HG02588 (cell line): ENCODE measurements around the gene VANGL2.
"Not testable (repeated sequence)": the region's sequence is repeated elsewhere in the genome, so short reads cannot be mapped to it uniquely, and the experiment has no call there.

Source experiments
- ATAC-seq: cut with Tn5 transposase; IDR thresholded peaks from one replicate; pipeline ENCODE4 v1.9.1; 2021; ENCODE audit warnings: mild to moderate bottlenecking, moderate library complexity; ENCODE audit not compliant: unreplicated experiment

VANGL2 gene

GRCh38 chr1:160370561-160371345 lies 29.6 kb upstream of the VANGL2 start:
- ATAC-seq, result no peak

GRCh38 chr1:160371346-160371631 lies 29.1 kb upstream of the VANGL2 start:
- no peak for ATAC-seq

GRCh38 chr1:160371756-160372155 lies 28.6 kb upstream of the VANGL2 start:
- no peak for ATAC-seq

DNA sequence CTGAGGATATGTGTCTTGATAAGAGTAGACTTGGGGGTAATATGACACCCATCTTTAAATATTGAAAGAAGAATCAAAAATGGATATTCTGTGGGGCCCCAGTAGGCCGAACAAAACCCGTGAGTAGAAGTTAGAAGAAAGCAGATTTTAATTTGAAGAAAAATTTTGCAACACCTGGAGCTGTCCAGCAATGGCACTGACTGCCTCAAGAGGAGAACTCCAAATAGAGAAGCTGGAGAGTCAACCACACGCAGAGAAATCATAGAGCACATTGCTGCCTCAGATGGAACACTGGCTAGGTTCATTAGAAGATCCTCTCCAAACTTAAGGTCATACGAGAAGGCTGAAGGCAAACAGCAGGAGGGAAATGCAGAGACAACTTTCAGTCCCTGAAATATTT lies 26.7 kb upstream of the VANGL2 start:
- no peak for ATAC-seq

GRCh38 chr1:160374306-160375110 lies 25.9 kb upstream of the VANGL2 start:
- no peak for ATAC-seq

DNA sequence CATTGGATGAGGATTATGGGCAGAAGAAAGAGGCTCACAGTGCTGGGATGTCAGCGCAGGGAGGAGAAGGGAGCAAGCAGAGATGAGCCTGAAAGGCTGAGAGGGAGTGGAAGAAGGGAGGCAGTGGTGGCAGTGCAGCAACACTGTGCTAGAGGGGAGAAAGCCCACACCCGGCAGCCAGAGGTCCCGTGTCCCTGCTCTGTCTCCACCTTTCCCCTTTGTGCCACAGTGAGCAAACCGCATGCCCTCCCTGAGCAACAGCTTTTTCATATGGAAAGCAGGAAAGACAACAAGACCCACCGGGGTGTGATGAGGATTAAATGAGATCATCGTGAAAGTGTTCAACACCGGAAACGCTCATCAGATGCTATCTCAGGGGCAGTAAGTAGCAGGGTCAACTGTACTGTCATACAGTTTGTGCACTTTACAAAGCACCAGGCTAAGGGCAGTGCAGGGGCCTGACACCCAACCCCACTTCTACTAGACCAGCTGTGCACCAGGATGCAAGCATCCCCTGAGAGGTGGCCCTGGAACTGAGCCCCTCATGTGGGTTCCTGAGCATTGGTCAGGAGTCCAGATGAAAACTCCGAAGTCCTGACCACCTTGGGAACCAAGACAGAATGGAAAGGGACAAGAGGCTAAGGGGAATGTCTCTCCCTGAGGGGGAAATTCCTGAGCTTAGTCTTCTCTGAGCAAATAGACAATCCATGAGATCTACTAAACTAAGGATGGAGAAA lies 24.4 kb upstream of the VANGL2 start:
- no peak for ATAC-seq

GRCh38 chr1:160376525-160377131 lies 23.7 kb upstream of the VANGL2 start:
- no peak for ATAC-seq

DNA sequence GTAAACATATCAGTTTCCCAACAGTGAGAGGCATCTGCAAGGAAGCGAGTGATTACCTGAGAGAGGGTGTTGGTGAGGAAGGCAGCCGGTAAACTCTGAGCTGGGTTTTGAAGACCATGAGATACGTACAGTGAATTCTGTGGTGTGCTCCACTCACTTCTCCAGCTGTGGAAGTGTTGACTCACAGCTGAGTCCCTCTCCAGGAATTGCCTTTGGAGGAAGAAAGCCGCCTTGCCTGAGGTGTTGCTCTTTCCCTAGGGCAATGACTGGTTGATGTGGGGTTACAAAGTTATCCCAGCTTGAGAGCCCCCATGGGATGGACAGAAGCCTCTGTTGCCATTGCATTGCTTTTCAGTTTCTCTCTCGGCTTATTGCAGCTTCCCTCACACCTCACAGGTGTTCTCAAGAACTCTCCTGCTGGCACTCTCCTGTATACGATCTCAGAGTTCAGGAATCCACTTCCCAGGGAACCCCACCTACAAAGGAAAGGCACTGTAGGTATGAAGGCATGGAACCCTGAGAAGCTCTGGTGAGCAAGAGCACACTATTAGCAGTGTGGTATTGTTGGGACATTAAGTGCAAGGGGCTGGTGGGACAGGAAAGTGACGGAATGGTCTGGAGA lies 22.7 kb upstream of the VANGL2 start:
- no peak for ATAC-seq

- not testable (repeated sequence) for ATAC-seq
Observed at GRCh38 chr1:160384812-160385211, 15.6 kb upstream of the VANGL2 start.

DNA sequence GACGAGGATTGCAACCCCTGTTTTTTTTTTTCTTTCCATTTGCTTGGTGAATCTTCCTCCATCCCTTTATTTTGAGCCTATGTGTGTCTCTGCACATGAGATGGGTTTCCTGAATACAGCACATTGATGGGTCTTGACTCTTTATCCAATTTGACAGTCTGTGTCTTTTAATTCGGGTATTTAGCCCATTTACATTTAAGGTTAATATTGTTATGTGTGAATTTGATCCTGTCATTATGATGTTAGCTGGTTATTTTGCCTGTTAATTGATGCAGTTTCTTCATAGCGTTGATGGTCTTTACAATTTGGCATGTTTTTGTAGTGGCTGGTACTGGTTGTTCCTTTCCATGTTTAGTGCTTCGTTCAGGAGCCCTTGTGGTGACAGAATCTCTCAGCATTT lies 12.0 kb upstream of the VANGL2 start:
- ATAC-seq, result not testable (repeated sequence)

- ATAC-seq, result no peak
Observed at GRCh38 chr1:160394673-160395072, 5.7 kb upstream of the VANGL2 start.

GRCh38 chr1:160397651-160398050 lies 2.7 kb upstream of the VANGL2 start:
- no peak for ATAC-seq

DNA sequence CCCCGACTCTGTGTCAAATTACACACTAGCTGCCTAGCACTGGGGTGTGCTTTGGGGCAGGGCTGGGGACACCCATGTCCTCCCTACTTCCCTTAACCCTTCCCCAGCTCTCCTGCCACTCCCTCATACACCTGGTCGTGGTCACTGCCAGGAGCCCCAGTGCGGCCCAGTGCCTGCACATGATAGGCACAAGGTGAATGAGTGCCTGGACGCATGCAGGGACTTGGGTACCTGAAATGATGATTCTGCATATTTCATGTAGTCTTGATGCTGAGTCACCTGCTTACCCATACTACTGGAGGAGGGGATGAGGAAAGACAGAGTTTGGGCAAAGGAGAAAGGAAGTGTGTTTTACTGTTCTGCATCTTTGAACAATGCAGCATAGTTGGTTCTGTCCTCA lies 1.5 kb upstream of the VANGL2 start:
- ATAC-seq, result no peak

- no peak for ATAC-seq
Observed at GRCh38 chr1:160399544-160400222, 681 bp upstream of the VANGL2 start.

- ATAC-seq, result no peak
Observed at GRCh38 chr1:160400646-160401486, 502 bp downstream of the VANGL2 start.

- no peak for ATAC-seq
Observed at GRCh38 chr1:160401487-160401805, 1.1 kb downstream of the VANGL2 start.

DNA sequence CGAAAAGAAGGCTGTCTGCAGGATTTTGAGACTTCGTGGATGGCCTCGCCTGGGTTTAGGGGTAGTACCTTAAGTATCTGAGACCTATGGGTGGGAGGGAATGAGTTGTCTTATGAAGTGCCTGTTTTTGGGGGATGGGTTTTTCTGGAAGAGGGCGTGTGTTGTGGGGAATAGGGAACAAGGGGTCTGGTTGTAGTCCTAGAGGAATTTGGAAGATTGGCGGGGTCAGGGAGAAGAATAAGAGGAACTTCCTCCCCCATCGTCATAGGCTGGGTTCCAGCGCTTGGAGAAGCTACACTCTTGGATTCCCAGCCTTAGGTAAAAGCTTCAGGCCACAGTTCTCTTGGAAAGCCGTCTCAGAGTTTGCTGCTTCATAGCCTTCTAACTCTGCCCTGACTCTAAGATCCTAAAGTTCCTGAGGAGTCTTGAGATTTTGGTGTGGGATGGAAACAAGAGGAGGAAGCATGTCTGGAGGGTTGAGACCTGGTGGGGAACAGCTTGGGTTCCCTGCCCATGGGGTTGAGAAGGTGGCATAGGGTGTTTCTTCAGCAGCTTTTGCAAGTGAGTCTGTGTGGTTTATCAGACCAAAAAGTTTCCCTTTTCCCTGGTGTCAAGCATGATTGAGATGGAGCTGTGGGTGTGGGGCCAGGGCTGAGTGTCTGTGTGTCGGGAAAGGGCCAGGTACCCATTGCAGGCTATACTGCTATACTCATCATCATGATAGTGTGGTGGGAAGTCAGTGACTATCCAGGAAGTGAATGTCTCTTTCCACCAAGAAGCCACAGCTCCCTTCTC lies 1.8 kb downstream of the VANGL2 start:
- no peak for ATAC-seq

DNA sequence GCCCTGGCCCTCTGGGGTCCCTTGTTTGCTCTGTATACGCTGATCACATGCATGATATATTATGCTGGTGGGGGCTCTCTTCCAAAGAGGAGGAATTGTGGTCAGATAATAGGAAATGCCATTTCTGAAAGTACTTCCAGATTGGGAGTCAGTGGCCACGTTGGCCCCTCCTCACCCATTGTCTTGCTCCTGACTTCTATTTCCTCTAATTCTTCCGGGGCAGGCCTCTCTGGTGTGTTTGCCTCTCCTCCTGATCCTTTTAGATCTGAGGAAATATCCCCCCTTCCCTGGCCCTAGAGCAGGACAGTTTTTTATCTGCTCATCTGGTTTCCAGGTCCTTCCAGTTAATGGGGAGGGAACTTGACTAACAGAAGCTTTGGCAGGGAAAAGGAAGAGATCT lies 2.9 kb downstream of the VANGL2 start:
- ATAC-seq, result no peak

DNA sequence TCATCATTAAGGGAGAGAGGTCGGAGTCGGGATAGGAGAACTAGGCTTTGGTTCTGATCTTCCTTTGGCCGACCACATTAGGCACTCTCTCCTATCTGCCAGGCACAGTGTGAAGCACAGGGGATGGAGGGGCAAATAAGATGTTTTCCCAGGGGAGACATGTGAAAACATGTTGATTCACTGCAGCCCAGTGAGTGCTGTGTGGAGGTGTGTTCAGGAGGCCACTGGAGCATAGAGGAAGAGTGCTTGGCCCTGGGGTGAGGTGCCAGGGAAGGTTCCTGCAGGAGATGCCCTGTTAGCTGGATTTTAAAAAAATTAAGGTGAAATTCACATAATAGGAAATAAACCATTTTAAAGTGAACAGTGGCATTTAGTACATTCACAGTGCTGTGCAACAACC lies 3.7 kb downstream of the VANGL2 start:
- ATAC-seq, result no peak
